ENCODE measurements around the gene DGKG. TPM values are rescaled to one million over a fixed set of nuclear protein-coding genes. Genes with fewer than 3 reads are reported as not detected.

The DGKG gene
- total and polyA plus RNA-seq, 2 of the 8 experiments (the other 6 are each of a cell fraction or from before 2014, with no cell fraction given), result 0.30 to 0.48 TPM

- no peak for TF ChIP-seq GTF2F1 (IDR thresholded peaks at IDR 0.05; ENCODE audit: borderline replicate concordance, low read depth, low read length)
These were observed 147.4 kb downstream of the DGKG start (continued) for GRCh38 chr3:186214670-186215069.
